ENCODE measurements around the gene CACNA1S. TPM values are rescaled to one million over a fixed set of nuclear protein-coding genes. Genes with fewer than 3 reads are reported as not detected.

CACNA1S gene
- total and polyA plus RNA-seq, 2 of the 4 experiments (the other 2 are of a cell fraction): not detected

- Histone ChIP-seq H2AFZ (replicated peaks; ENCODE audit: low read length, poor library complexity) (no peak overlapping the region), H3K4me1 (ENCODE audit: control insufficient read depth, insufficient read depth, low read length) (peaks cover 2% of the 10 kb centered on the region; the same call in 1 of the 2 replicates), H3K23ac (ENCODE audit: low read depth, low read length) (no peak overlapping the region), H4K20me1 (ENCODE audit: insufficient read depth, low read length) (no peaks in the 10 kb centered on the region), H2AK5ac (ENCODE audit: low read depth, low read length) (no peak overlapping the region), H3K14ac (replicated peaks; ENCODE audit: low read depth, low read length) (no peak overlapping the region), H3K36me3 (ENCODE audit: control insufficient read depth, insufficient read depth, low read length) (no peaks in the 10 kb centered on the region), H2BK120ac (ENCODE audit: low read depth, low read length) (no peak overlapping the region), H3K9me3 (ENCODE audit: control insufficient read depth, insufficient read depth, low read length) (no peaks in the 10 kb centered on the region), H2BK5ac (ENCODE audit: low read depth, low read length, poor library complexity, severe bottlenecking) (no peak overlapping the region), H3K4ac (ENCODE audit: low read depth, low read length) (no peak overlapping the region), H3K56ac (ENCODE audit: extremely low read depth, insufficient read depth, low read length) (no peak overlapping the region), H3K27me3 (ENCODE audit: control insufficient read depth, insufficient read depth, low read length) (peaks cover 56% of the 10 kb centered on the region), H4K5ac (ENCODE audit: low read depth, low read length) (no peak overlapping the region), H2AK9ac (replicated peaks; ENCODE audit: low read depth, low read length, poor library complexity) (no peak overlapping the region), H4K8ac (ENCODE audit: low read depth in 2 of 2, low read length in 2 of 2) (no peak overlapping the region), H3K4me3 (ENCODE audit: insufficient read depth, low read depth, low read length) (no peak overlapping the region), H3K4me2 (ENCODE audit: low read depth, low read length) (no peak overlapping the region), H3K79me1 (ENCODE audit: low read depth in 1 of 2, low read length in 2 of 2) (no peaks in the 10 kb centered on the region), H3K18ac (ENCODE audit: low read depth, low read length) (no peak overlapping the region), H3K9me1 (ENCODE audit: insufficient read depth, low read length) (no peaks in the 10 kb centered on the region), H3K27ac (ENCODE audit: insufficient read depth, low read length) (no peak overlapping the region), H3K9ac (ENCODE audit: low read depth, low read length) (no peak overlapping the region), H2BK15ac (ENCODE audit: low read depth, low read length) (no peak overlapping the region), H2BK20ac (ENCODE audit: low read depth, low read length) (no peak overlapping the region), H4K91ac (ENCODE audit: insufficient read depth, low read depth, low read length) (no peak overlapping the region)
- BruUV-seq (replicated peaks): no TSS peak
- DNase-seq: no peak
- ChIA-PET CTCF (no interaction called here), POLR2A (ENCODE audit: unreplicated experiment) (no interaction called here)
- ATAC-seq (ENCODE audit: low read depth): no peak
- in situ Hi-C loops (cut with MboI; ENCODE audit: low sequenced_read_pairs) (no loop called here), intact Hi-C loops (cut with micrococcal nuclease) (no loop called here), dilution Hi-C loops (cut with HindIII; ENCODE audit: low sequenced_read_pairs, unreplicated experiment) (no loop called here)
- TF ChIP-seq RFX5 (IDR thresholded peaks at IDR 0.05; ENCODE audit: low read depth, low read length): no peak
- TF ChIP-seq BHLHE40 (IDR thresholded peaks at IDR 0.05; ENCODE audit: low read depth, low read length): no peak
- TF ChIP-seq RAD21 (IDR thresholded peaks at IDR 0.05; ENCODE audit: low read length): no peak
- TF ChIP-seq RCOR1 (IDR thresholded peaks at IDR 0.05; ENCODE audit: insufficient replicate concordance, low read length): no peak
- TF ChIP-seq MAFK (IDR thresholded peaks at IDR 0.05; ENCODE audit: low read depth, low read length): no peak
- TF ChIP-seq CTCF (conservative IDR thresholded peaks at IDR 0.05; ENCODE audit: low read depth, low read length): no peak
- TF ChIP-seq USF2 (IDR thresholded peaks at IDR 0.05; ENCODE audit: low read depth, low read length): no peak
- WGBS, 2 experiments (ENCODE audit: extremely low coverage in 2 of 2, insufficient read length in 1 of 2): 71% methylated on average over 7 of the region's 10 CpGs; no CpG with 5 or more reads in 1 of the 2 experiments
Observed at GRCh38 chr1:201110138-201110537, 2.1 kb downstream of the CACNA1S start.

Data from IMR-90 (cell line).